BLaER1 treated with 17β-estradiol and CSF1 and Interleukin-3, amounts not matched to agents 10 nM and 100 nM (cell line): ENCODE data around the gene APCDD1.
A peak's percentile ranks its signal among the peaks of the same experiment; 100 is the strongest.

Experiments used
- H3K27ac ChIP-seq, 11 experiments: shearing (Covaris generic); formaldehyde crosslinking; 2 replicates each; pipeline ENCODE4 v1.8.1; 2022
- H3K27me3 ChIP-seq, 11 experiments: shearing (Covaris generic); formaldehyde crosslinking; 2 replicates each; pipeline ENCODE4 v1.8.1; 2022
- H3K36me3 ChIP-seq, 11 experiments: shearing (Covaris generic); formaldehyde crosslinking; 2 replicates each; pipeline ENCODE4 v1.8.1; 2022
- H3K4me1 ChIP-seq, 10 experiments: shearing (Covaris generic); formaldehyde crosslinking; 2 replicates each; pipeline ENCODE4 v1.8.1; 2022
- H3K4me2 ChIP-seq, 11 experiments: shearing (Covaris generic); formaldehyde crosslinking; 2 replicates each; pipeline ENCODE4 v1.8.1; 2022
- H3K4me3 ChIP-seq, 10 experiments: shearing (Covaris generic); formaldehyde crosslinking; 2 replicates each; pipeline ENCODE4 v1.8.1; 2022
- H3K9ac ChIP-seq, 11 experiments: shearing (Covaris generic); formaldehyde crosslinking; 2 replicates each; pipeline ENCODE4 v1.8.1; 2022
- H3K9me3 ChIP-seq, 11 experiments: shearing (Covaris generic); formaldehyde crosslinking; replicated peaks in 1 of 11; 2 replicates each; pipeline ENCODE4 v1.8.1; 2022
- H4K20me1 ChIP-seq, 11 experiments: shearing (Covaris generic); formaldehyde crosslinking; 2 replicates each; pipeline ENCODE4 v1.8.1; 2022
- Cebpa-rat ChIP-seq, 11 experiments: shearing (Covaris generic); IDR thresholded peaks; 2 replicates each; pipeline ENCODE4 v1.8.1; 2022

The APCDD1 gene

GRCh38 chr18:10455726-10456453 is 1.5 kb downstream of the APCDD1 start:
- Histone ChIP-seq H3K9me3 (peaks cover 0 to 3% (median 0%) of the 10 kb centered on the region in 11 experiments; a peak in 4 of 22 replicates), H3K36me3 (no peaks in the 10 kb centered on the region), H3K9ac (peak overlapping the region; percentile 63 to 85 (median 81); a peak in 19 of 22 replicates), H3K4me1 (peaks cover 11 to 46% (median 33%) of the 10 kb centered on the region in 10 experiments), H3K27ac (peak overlapping the region in 1 of 11 experiments; percentile 77; a peak in 1 of 22 replicates), H3K4me3 (peak overlapping the region; percentile 67 to 79 (median 72)), H3K4me2 (peak overlapping the region; percentile 91 to 99 (median 98)), H3K27me3 (peaks cover 24 to 47% (median 33%) of the 10 kb centered on the region in 11 experiments), H4K20me1 (no peaks in the 10 kb centered on the region)
- no peak for TF ChIP-seq Cebpa-rat (IDR thresholded peaks at IDR 0.05)

DNA sequence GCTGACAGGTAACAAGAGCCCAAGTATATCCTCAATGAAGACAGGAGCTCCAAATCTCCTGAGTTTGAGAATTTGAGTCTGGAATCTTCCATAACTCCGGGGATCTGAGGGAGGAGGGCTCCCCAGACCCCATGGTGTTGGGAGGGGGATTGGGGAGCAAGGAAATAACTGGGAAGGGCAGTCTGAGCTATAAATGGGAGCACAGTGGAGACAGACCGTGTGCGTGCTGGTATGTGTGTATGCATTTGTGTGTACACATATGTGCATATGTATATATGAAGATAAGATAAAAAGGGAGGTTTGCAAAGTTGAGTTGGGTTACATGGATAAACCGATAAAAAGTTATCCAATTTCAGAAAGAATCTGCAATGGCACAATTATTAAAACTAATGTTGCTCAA is 2.3 kb downstream of the APCDD1 start:
- no peak overlapping the region for H3K27ac ChIP-seq
- H3K4me2 ChIP-seq, result peak overlapping the region in 9 of 11 experiments; percentile 8 to 99 (median 97); a peak in 14 of 22 replicates
- TF ChIP-seq Cebpa-rat (IDR thresholded peaks at IDR 0.05), result no peak
- H3K27me3 ChIP-seq, result peaks cover 24 to 47% (median 33%) of the 10 kb centered on the region in 11 experiments
- no peaks in the 10 kb centered on the region for H3K36me3 ChIP-seq
- H3K4me3 ChIP-seq, result no peak overlapping the region
- H3K9me3 ChIP-seq, result peaks cover 0 to 9% (median 0%) of the 10 kb centered on the region in 11 experiments; a peak in 6 of 22 replicates
- no peaks in the 10 kb centered on the region for H4K20me1 ChIP-seq
- no peak overlapping the region for H3K9ac ChIP-seq
- peaks cover 11 to 47% (median 33%) of the 10 kb centered on the region in 10 experiments for H3K4me1 ChIP-seq

- TF ChIP-seq Cebpa-rat (IDR thresholded peaks at IDR 0.05), result no peak
- no peaks in the 10 kb centered on the region for H3K36me3 ChIP-seq
- H4K20me1 ChIP-seq, result no peaks in the 10 kb centered on the region
- H3K4me3 ChIP-seq, result no peak overlapping the region
- H3K4me2 ChIP-seq, result peak overlapping the region in 2 of 11 experiments; percentile 97 to 99; a peak in 1 of 22 replicates
- no peak overlapping the region for H3K27ac ChIP-seq
- peaks cover 11 to 49% (median 33%) of the 10 kb centered on the region in 10 experiments for H3K4me1 ChIP-seq
- H3K9ac ChIP-seq, result no peak overlapping the region
- H3K27me3 ChIP-seq, result peaks cover 24 to 47% (median 33%) of the 10 kb centered on the region in 11 experiments
- H3K9me3 ChIP-seq, result peaks cover 0 to 11% (median 0%) of the 10 kb centered on the region in 11 experiments; a peak in 6 of 22 replicates
Measured at GRCh38 chr18:10457128-10457527, 2.7 kb downstream of the APCDD1 start.

DNA sequence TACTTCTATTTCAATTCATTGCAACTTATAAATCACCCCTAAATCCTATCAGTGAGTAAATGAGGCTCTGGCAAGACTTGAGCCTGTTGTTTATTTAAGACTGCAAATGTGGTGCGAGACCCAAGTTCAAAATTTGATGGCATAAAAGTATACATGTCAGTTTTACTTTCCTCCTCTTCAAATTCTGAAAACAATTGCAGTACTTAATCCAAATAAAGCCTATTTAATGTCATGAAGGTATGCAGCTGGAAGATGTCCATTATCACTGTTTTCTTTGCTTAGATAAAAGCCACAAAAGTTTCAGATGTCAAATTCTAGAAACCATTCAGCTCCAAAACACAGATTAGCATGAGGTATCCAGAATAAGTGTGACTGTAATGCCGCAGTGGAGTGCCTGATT is 3.3 kb downstream of the APCDD1 start:
- Histone ChIP-seq H3K4me1 (peaks cover 11 to 46% (median 35%) of the 10 kb centered on the region in 10 experiments), H3K9ac (no peak overlapping the region), H3K27ac (no peak overlapping the region), H3K4me3 (no peak overlapping the region), H3K4me2 (no peak overlapping the region), H3K9me3 (peaks cover 0 to 12% (median 0%) of the 10 kb centered on the region in 11 experiments; a peak in 7 of 22 replicates), H3K27me3 (peaks cover 24 to 46% (median 33%) of the 10 kb centered on the region in 11 experiments), H4K20me1 (no peaks in the 10 kb centered on the region), H3K36me3 (no peaks in the 10 kb centered on the region)
- TF ChIP-seq Cebpa-rat (IDR thresholded peaks at IDR 0.05), result no peak

DNA sequence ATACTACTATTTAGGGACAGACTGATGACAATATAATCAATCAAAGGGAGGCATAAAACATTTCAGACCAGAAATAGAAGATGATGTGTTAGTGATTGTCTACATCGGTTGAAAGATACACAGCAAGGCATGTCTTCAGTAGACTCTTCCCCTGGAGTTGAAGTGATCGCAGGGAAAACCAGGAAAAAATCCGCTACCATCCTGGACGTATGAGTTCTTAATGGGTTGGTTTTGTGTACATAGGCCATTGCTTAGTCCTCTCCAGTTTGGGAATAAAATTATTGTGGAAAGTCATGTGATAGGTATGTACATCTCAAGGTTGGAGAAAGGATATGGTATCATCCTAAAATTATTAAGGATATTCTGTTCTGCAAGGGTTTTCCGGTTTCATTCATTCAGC is 4.3 kb downstream of the APCDD1 start:
- H3K4me2 ChIP-seq, result no peak overlapping the region
- no peak for TF ChIP-seq Cebpa-rat (IDR thresholded peaks at IDR 0.05)
- H3K27ac ChIP-seq, result no peak overlapping the region
- H4K20me1 ChIP-seq, result no peaks in the 10 kb centered on the region
- peaks cover 0 to 16% (median 0%) of the 10 kb centered on the region in 11 experiments; a peak in 7 of 22 replicates for H3K9me3 ChIP-seq
- H3K36me3 ChIP-seq, result no peaks in the 10 kb centered on the region
- peaks cover 11 to 46% (median 37%) of the 10 kb centered on the region in 10 experiments for H3K4me1 ChIP-seq
- H3K9ac ChIP-seq, result no peak overlapping the region
- H3K27me3 ChIP-seq, result peaks cover 24 to 36% (median 31%) of the 10 kb centered on the region in 11 experiments
- no peak overlapping the region for H3K4me3 ChIP-seq

- H3K27me3 ChIP-seq, result peaks cover 23 to 34% (median 27%) of the 10 kb centered on the region in 11 experiments
Measured at GRCh38 chr18:10459587-10459986, 5.2 kb downstream of the APCDD1 start.

GRCh38 chr18:10460414-10461018 is 6.1 kb downstream of the APCDD1 start:
- no peak overlapping the region for H3K9ac ChIP-seq
- peaks cover 0 to 16% (median 0%) of the 10 kb centered on the region in 11 experiments; a peak in 7 of 22 replicates for H3K9me3 ChIP-seq
- no peaks in the 10 kb centered on the region for H3K36me3 ChIP-seq
- TF ChIP-seq Cebpa-rat (IDR thresholded peaks at IDR 0.05), result peak in 6 of 11 experiments; percentile 14 to 43 (median 26); a peak in 1 of 22 replicates
- no peaks in the 10 kb centered on the region for H4K20me1 ChIP-seq
- no peak overlapping the region for H3K4me3 ChIP-seq
- no peak overlapping the region for H3K4me2 ChIP-seq
- peaks cover 14 to 50% (median 42%) of the 10 kb centered on the region in 10 experiments for H3K4me1 ChIP-seq
- H3K27ac ChIP-seq, result no peak overlapping the region
- peaks cover 14 to 25% (median 17%) of the 10 kb centered on the region in 11 experiments for H3K27me3 ChIP-seq

More at GRCh38 chr18:10459587-10459986, 5.2 kb downstream of the APCDD1 start:
- no peak overlapping the region for H3K9ac ChIP-seq
- H3K36me3 ChIP-seq, result no peaks in the 10 kb centered on the region
- TF ChIP-seq Cebpa-rat (IDR thresholded peaks at IDR 0.05), result no peak
- no peak overlapping the region for H3K27ac ChIP-seq
- H3K4me1 ChIP-seq, result peaks cover 11 to 50% (median 40%) of the 10 kb centered on the region in 10 experiments
- H3K4me3 ChIP-seq, result no peak overlapping the region
- H4K20me1 ChIP-seq, result no peaks in the 10 kb centered on the region
- no peak overlapping the region for H3K4me2 ChIP-seq
- peaks cover 0 to 16% (median 0%) of the 10 kb centered on the region in 11 experiments; a peak in 7 of 22 replicates for H3K9me3 ChIP-seq

GRCh38 chr18:10461989-10462388 is 7.6 kb downstream of the APCDD1 start:
- peaks cover 7 to 51% (median 43%) of the 10 kb centered on the region in 10 experiments; a peak in 17 of 20 replicates for H3K4me1 ChIP-seq
- no peaks in the 10 kb centered on the region for H4K20me1 ChIP-seq
- H3K4me3 ChIP-seq, result no peak overlapping the region
- no peaks in the 10 kb centered on the region for H3K36me3 ChIP-seq
- no peak overlapping the region; a peak in 1 of 22 replicates for H3K4me2 ChIP-seq
- H3K27me3 ChIP-seq, result peaks cover 0 to 10% (median 3%) of the 10 kb centered on the region in 11 experiments; a peak in 16 of 22 replicates
- TF ChIP-seq Cebpa-rat (IDR thresholded peaks at IDR 0.05), result no peak
- H3K9me3 ChIP-seq, result peaks cover 0 to 16% (median 0%) of the 10 kb centered on the region in 11 experiments; a peak in 7 of 22 replicates
- H3K9ac ChIP-seq, result no peak overlapping the region
- no peak overlapping the region for H3K27ac ChIP-seq
